Stimulated activated CD4-positive, alpha-beta T cell treated with anti-CD3 and anti-CD28 coated beads, Interleukin-4, amount 100 ng/mL, for 1 hour (primary cell): ENCODE results near the gene CERS6.

ENCODE experiments used
- DNase-seq: peaks from one replicate; pipeline ENCODE4 v3.0.0-alpha.2; 2020

CERS6 gene

DNA sequence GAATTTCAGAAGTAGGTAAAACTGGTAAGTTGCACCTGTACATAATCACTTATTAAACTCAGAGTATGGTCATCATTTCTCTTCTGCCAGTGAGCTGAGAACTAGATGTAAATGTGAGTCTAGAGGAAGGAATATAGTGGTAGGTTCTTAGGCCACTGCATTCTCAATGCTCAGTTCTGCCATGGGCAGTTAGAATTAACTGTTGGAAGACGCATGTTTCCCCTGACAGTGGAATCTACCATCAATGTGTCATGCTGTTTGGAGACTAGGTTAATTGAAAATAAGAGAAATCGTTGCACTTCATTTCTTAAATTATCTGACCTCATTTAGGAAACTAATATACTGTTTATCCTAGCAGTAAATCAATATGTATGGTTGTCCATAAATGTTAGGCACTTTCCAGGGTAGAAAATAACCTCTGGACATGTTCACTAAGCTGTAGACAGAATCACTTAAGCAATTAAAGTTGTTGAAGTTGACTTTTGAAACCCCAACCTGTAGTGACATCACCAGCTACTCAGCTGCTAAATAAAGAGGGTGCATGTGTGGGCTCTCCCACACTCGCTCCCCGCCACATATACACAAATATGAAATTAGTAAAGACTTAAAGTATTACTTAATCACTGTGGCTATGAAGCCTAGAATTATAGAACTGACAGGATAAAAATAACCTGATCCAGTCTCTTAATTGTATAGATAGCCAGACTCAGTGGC lies 254.8 kb downstream of the CERS6 start:
- no peak for DNase-seq

DNA sequence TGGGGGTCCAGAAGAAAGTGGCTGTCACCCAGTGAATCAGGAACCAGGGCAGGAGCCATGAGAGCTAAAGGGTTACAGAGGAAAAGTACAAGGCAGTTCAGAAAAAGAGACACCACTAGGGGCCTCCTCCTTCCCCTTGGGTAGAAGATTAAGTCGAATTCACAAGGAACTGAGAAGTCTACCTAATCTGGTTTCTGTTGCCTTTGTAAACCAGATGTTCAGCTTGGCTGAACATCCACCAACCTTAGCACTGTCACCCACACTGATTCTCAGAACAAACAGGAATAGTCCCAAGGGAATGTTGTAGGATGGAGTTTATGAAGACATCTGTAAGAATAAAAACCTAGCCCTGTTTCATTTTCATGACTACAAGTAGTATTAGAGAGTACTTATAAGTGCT lies 256.0 kb downstream of the CERS6 start:
- DNase-seq = no peak

DNA sequence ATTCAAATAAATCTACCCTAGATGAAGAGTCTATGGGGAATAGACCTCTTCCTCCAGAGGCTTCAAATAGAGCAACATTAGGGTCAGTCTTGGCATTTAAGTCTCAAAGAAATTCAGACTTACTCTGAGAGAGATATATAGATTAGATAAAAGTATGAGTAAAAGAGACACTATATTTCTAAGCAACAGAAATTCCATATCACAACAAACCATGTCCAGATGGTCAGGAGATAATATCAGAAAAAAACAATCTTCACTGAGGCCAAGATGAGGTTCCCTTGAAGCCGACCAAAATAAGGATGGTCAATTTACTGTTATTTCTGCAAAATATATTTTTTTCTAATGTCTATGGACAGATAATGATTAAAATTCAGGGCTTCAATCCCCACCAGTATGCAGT lies 257.3 kb downstream of the CERS6 start:
- no peak for DNase-seq

DNA sequence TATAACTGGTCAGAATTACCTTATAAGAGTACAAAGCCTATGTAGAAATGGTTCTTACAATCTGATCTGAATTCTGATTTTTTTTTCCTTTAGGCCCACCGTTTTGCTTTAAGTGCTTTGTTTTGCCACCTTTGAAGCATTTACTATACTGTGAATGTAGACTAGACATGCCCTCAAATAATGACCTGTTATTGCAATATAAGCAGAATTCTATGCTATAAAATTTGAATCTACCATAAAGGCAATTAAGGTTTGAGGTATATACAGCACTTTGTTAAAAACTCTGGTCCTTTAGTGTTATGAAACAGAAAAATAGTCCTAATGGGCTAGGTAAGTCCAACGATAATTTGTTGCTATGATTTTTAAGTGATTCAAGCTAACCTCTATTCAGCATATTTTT lies 259.8 kb downstream of the CERS6 start:
- no peak for DNase-seq

DNA sequence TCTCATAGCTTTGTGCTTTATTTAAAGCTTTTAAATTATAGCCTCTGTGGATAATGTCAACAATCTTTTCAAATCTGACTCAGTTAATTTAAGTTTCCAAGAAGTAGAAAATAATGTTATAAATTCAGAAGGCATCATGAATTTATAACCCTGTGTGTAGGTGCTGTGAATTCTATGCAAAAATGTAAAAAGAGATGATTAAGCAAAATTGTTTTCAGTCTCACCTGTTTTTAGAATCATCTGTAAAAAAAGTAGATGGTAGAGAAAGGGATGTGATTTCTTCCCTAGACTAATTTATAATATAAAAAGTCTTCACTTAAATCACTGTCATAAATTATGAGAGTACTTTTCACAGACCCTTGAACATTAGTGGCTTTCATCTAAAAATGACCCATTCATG lies 260.8 kb downstream of the CERS6 start:
- DNase-seq = no peak

DNA sequence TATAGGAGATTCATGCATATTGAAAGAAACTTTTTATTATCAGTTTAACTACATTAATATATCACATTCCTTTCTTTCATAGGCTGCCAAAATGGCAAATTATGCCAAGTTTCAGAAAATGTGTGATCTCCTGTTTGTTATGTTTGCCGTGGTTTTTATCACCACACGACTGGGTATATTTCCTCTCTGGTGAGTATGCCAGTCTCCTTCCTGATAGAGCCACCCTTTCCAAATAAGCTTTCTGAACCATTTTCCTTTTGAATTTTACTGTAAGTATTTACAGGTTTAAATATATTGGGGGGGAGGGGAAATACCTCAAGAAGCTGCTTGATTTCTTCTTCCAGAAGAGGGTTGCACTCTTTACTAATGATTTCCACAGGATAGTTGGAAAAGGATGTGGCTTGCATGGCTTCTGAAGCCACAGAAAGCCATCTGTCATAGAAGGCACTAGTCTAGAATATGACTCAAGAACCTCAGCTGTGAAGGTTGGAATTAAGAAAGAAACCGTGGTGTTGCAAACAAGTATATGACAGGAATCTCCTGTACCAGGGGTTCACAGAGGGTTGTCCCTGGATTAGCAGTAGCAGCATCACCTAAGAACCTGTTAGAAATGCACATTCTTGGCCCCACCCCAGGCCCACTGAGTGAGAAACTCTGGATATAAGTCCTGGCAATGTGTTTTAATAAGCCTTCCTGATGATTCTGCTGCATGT lies 261.9 kb downstream of the CERS6 start:
- DNase-seq = no peak

DNA sequence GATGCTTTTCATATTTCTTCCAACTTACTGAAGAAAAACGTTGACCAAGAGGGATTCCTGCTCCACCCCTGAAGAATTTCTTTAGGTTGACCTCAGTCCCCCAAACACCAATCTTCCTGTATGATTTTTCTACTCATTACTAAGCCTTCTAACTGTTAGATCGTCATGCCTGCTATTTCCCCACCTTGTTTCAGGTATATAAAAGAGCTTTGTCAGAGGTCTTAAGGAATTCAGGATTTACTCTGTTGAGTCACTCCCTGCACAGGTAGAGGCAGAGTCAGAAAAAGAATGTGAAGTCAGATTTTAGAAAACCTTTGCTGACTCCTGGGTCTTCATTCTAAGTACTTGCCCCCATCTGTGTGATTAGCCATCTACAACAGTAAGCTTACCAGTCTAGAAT lies 262.6 kb downstream of the CERS6 start:
- no peak for DNase-seq

DNA sequence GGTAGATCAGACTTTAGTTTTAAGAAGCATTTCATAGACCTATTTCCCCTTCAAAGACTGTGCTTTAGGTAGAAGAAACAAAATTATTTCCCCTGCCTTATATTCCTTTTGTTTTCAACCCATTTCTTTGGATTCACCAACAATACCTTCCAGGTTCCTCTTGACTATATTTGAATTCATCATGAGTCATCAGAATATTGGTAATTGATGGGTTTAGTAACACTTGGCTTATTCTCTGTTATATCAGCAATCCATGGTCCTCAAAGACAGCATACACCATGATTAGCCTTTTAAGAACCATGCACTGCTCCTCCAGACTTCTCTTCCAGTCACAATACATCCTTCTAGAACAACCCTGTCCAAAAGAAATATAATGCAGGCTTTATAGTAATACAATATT lies 263.4 kb downstream of the CERS6 start:
- DNase-seq = no peak

DNA sequence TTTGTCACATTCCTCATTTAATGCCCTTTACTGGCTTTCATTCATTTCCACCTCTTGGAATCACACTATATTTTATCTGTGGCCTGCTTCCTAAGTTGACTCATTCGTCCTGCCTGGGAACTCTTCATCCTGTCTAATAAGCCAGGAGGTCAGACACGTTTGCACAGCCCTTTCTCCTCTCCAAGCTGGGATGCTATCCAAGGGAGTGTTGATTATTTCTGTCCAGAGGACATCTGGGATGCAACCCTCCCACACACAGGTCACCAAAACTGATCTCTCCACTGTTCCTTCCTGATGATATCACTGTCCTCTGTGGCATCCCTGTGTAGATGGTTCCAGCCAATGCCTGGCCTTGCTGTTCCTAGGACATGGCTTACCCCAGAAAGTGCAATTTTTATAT lies 266.5 kb downstream of the CERS6 start:
- no peak for DNase-seq

DNA sequence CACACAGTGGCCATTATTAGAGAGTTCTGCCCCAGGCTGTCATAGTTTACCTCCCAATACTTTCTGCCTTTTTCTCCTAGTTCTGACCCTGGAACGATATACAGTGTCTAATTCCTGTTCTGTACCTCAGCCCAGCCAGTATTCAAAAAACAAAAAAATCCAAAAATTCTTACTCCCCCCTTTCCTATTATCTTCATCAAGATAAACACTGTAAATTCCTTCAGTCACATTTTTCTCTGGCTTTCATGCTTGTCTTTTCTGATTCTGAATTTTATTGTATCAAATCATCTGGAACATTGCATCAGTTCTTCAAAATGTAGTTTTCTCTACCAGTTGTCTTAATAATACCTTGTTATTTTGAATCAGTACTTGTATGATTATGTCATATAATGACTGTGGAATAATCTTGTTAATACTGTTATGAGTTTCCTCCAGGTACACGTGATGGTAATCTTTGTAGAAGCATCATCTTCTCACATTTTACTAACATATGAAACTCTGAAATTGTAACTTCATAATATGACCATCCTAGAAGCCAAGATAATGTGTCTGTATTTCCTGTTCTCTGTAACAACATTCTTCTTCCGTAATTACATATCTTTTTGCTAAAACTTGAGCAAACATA lies 267.3 kb downstream of the CERS6 start:
- no peak for DNase-seq

DNA sequence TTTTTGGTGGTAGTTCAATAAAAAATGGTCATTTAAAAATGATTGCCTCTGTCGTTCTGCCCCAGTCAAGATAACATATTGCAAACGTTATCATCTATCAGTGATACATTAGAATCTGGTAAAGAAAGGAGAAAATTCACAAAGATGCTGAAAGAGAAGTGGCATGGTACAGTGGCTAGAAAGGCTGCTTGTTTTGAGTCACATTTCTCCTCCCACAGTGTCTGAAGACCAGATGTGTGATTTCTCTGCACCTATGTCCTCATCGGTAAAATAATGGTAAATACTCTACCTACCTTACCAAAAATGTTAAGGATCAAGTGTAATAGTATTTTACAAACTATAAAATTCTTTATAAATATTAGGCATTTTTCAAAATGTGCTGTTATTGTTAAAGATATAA lies 270.3 kb downstream of the CERS6 start:
- no peak for DNase-seq

DNA sequence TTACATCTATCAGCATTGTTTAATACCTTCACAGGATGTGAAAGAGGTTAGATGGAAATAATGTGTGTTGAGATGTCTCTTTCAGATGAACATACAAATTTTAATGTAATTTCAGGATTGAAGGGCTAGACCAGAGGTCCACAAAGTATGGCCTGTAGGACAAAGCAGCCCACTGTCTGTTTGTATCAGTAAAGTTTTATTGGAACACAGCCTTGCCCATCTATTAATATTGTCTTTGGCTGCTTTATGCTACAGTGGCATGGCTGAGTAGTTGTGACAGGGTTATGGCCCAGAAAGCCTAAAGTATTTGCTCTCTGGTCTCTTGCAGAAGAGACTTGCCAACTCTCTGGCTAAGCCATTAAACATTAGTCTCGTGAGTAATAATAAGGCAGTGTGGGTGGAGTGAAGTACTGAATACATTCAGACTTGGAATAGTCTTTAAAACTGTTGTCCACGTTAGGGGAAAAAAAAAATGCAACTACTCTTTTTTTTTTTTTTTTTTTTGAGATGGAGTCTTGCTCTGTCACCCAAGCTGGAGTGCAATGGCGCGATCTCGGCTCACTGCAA lies 271.9 kb downstream of the CERS6 start:
- DNase-seq = no peak

DNA sequence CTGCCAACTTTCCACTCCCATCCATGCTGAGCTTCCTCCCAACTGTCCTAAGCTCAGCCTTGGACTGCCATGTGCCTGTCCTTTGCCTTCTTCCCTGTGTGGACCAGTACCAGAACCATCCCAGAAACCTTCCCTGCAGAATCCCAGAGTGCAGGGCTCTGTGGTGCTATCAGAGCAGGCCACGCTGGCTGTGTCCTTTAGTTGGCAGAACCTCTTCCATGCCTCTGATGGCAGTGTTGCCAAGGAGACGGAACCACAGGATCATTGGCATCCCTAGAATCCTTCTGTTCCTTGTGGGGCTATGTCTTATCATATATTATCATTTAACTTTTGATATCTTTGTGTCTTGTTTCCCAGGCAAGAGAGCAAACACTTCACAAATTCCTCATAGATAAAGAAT lies 273.4 kb downstream of the CERS6 start:
- DNase-seq = no peak

DNA sequence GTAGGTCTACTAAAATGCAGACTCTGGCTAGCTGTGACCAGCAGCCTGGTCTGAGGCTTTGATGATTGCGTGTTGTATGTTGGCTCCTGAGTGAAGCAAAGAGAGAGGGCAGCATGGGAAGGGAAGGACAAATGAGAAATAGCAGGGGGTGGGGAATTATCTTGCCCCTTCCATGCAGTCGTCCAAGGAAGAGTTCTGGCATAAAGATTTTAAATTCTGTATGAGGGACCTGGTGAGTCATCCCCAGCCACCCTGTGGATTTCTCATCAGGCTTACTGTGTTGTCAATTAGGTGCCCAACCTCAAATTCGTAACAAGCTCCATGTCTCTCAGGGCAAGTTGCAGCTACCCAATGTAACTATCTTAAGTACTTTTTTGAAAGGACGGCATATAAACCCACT lies 274.3 kb downstream of the CERS6 start:
- no peak for DNase-seq

DNA sequence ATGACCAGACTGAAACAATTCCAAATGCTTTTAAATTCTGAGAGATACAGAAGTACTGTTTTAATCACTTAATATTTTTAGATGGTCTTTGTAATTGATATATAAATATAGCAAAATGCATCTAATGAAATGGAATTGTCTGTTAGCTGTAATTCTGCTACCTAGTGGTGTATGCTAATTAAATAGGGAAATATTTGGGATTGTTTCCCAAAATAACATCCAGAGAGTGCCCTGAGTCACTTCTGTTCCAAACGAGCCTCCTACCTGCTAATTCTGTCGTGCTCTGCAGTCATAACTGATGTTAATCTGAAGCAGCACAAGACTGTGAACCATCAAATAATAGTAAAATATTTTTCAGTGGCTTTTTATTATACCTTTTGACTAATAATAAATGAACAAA lies 274.9 kb downstream of the CERS6 start:
- DNase-seq = no peak

DNA sequence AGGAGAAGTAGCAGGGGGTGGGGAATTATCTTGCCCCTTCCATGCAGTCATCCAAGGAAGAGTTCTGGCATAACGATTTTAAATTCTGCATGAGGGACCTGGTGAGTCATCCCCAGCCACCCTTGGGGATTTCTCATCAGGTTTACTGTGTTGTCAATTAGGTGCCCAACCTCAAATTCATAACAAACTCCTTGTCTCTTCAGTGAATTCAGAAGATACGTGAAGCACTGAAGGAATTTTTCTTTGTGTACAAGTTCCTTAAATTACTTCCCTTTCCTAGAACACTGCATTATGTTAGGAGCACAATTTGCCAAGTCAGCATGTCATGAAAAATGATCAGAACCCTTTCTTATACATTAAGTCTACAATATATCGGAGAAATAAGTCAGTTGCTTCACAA lies 275.5 kb downstream of the CERS6 start:
- no peak for DNase-seq

DNA sequence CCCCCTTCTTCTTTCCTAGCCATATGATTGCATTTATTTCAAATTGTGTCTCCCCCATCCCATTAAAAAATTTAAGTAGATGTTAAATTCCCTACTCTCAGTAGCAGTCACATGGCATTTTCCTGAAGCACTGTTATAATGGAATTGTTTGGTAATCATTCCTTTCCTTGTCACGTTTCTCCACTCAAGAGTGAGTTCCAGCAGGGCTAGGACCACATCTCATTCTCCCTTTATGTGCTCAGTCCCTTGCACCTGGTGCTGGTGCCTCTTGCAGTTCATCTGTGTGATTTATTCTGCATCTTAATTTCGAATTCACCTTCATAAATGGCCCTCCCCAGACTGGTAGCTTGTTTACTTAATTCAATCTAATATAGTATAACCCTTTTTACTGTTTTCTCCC lies 276.0 kb downstream of the CERS6 start:
- DNase-seq = no peak

DNA sequence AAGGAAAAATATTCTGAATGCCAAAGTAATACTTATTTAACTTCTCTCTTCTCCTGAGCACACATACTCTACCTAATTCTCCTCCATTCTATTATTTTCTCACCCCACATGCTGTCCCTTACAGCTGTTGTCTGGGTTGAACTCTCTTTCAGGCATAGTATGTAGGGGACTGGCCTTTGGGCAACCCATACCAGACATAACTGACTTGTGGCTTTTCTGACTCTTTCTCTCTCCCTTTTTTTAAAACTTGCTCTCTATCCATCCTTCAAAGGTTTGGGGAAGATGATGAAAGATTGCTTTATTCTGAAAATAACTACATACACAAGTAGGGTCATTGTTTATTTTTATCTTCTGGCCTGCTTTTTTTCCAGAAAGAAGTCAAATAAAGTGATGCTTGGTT lies 276.4 kb downstream of the CERS6 start:
- no peak for DNase-seq

DNA sequence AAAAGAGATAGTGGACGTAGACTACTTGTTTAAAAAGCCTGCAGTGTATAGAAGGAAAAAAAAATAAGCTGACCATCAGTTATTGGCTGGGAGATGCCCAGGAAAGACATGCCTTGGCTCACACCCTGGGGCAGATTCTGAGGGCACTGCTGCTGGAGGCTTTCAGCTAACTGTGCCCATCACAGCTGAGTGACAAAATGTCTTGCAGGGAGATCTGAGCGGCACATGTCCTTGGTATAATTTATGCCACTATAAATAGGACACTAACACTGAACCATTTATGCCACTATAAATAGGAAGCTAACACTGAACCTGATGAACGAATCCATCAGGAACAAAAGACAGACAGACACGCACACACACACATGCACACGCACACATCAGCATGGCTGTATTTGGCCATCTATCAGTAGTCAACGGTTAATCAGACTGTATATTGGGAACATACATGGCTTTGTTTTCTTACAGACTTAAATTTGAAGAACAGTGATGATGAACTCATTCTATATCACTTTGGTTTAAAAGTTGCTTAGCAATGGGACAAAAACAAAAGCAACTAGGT lies 278.2 kb downstream of the CERS6 start:
- DNase-seq = no peak

DNA sequence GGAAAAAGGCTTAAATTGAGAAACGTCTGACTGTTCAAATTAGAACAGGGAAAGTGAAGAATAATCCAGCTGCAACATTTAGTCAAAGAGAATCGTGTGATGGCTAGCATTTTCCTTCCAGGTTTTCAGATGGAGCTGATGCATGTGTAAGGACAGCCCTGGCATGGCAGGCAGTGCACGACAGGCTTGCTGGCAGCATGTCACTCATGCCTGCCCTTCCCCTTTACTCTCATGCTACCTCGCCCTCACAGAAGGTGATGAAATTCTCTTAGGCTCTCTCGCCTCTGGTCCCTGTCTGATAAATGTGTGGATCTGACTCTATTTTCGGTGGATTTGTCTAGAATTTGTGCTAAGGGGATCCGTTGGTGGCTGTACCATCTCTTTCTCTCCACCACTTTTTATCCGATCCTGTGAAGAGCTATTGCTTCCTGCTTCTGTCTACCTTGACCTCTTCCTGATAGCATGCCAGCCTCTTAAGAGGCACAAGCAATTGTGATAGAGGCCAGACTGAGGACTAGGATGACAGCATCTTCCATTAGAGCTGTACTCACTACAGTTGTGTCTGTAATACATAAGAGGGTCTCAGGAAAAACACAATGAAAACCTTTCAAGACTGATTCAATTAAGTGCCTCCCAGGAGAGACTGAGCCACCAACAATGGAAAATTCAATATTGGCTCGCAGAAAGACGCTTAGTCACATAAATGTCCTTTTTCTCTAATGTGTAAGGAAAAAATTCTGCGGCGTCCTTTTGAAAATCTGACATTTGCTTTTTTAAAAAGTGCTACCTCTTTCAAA lies 280.8 kb downstream of the CERS6 start:
- no peak for DNase-seq

DNA sequence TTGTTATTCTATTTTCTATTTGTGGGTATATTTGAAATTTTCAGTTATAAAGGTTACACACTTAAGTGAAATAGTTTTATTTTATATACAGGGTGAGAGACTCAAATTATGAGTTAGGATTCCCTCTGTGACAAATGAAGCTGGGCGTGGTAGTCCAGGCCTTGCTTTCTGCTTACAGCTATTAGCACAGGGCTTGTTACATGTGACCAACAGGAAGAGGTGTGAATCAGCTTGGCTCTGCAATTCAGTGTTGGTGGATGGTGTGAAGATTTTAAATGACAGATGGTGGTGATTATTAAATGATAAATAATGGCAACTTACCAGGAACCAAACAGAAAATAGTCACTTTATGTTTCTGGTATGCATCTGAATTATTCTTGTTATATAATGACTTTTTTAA lies 282.0 kb downstream of the CERS6 start:
- DNase-seq = no peak

DNA sequence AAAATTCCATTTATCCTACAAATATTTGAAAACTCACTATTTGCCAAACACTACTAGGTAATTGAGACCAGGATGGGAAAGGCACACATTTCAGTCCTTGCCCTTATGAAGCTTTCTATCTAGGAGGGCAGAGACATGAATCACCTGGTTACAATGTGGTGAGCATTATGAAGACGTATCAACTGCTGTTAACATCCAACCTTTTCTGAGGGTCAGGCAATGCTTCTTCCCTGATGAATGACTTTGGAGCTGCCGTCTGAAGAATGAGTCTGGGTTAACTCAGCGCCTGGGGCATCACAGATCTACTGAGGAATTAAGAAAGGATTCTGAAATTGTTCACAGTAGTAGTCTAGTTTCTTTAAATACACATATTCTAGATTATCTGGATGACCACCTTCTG lies 284.3 kb downstream of the CERS6 start:
- no peak for DNase-seq

DNA sequence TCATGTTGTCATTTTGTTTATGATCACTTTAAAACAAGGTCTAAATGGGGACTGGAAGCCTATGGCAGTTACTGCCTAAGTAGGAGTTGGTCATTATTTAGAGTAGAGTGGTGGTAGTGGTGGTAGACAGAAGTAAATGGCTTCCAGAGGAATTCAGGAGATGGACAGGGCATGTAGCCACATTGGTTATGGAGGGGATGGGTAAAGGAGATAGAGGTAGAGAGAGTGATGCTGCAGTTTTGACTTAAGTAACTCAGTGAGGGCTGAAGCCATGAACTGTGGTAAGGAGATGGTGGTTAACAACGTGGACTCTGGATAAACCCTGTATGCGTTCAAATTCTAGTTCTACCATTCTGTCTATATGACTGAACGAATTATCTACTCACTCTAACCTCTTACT lies 284.7 kb downstream of the CERS6 start:
- no peak for DNase-seq
